ENCODE results near the gene MTA2. TPM values are rescaled to one million over a fixed set of nuclear protein-coding genes. Genes with fewer than 3 reads are reported as not detected.

The MTA2 gene
- total and polyA plus RNA-seq, 12 donors: 63.9 to 97.3 (median 73.5) TPM

GRCh38 chr11:62555464-62556107 is 46.1 kb downstream of the MTA2 start:
- Histone ChIP-seq H3K27ac (peak overlapping the region; percentile 36 to 96 (median 74)), H3K4me3 (peak overlapping the region in 1 of 4 donors; percentile 12), H3K27me3 (no peaks in the 10 kb centered on the region), H3K9me3 (replicated peaks in 1 of 3) (no peaks in the 10 kb centered on the region), H3K36me3 (replicated peaks in 1 of 2) (peaks cover 0 to 20% of the 10 kb centered on the region in 2 donors), H3K4me1 (replicated peaks in 1 of 2) (peaks cover 41 to 68% of the 10 kb centered on the region in 2 donors)
- intact Hi-C loops (cut with DNase I): no loop called here
- WGBS, 4 donors: 23 to 41% (median 35%) methylated on average over 4 of the region's 4 CpGs
- no peak for TF ChIP-seq POLR2A (IDR thresholded peaks at IDR 0.05)
- TF ChIP-seq CTCF (IDR thresholded peaks at IDR 0.05): no peak
- peak in 1 of 7 donors; percentile 44 for DNase-seq

- 82 to 86% (median 83%) methylated on average over 6 to 7 of the region's 7 CpGs for WGBS, 4 donors
- Histone ChIP-seq H3K36me3 (replicated peaks in 1 of 2) (peaks cover 0 to 12% of the 10 kb centered on the region in 2 donors), H3K27ac (peak overlapping the region in 4 of 5 donors; percentile 78 to 96 (median 88)), H3K4me3 (no peak overlapping the region), H3K9me3 (replicated peaks in 1 of 3) (no peaks in the 10 kb centered on the region), H3K27me3 (no peaks in the 10 kb centered on the region), H3K4me1 (replicated peaks in 1 of 2) (peaks cover 41 to 69% of the 10 kb centered on the region in 2 donors)
- TF ChIP-seq CTCF (IDR thresholded peaks at IDR 0.05) (no peak), POLR2A (IDR thresholded peaks at IDR 0.05) (no peak)
- DNase-seq: peak in 1 of 7 donors; percentile 45
- intact Hi-C loops (cut with DNase I): no loop called here
Measured at GRCh38 chr11:62554387-62555167, 47.1 kb downstream of the MTA2 start.

GRCh38 chr11:62553839-62554361 is 47.8 kb downstream of the MTA2 start:
- TF ChIP-seq POLR2A (IDR thresholded peaks at IDR 0.05) (no peak), CTCF (IDR thresholded peaks at IDR 0.05) (no peak)
- no peaks in the 10 kb centered on the region for H3K9me3 ChIP-seq (replicated peaks in 1 of 3)
- DNase-seq: no peak

More at GRCh38 chr11:62553839-62554361, 47.8 kb downstream of the MTA2 start:
- Histone ChIP-seq H3K27ac (peak overlapping the region; percentile 78 to 96 (median 86)), H3K27me3 (no peaks in the 10 kb centered on the region), H3K36me3 (replicated peaks in 1 of 2) (peaks cover 0 to 5% of the 10 kb centered on the region in 2 donors), H3K4me3 (no peak overlapping the region), H3K4me1 (replicated peaks in 1 of 2) (peaks cover 41 to 71% of the 10 kb centered on the region in 2 donors)
- intact Hi-C loops (cut with DNase I): no loop called here
- WGBS, 4 donors: 40 to 64% (median 52%) methylated on average over 7 to 8 of the region's 8 CpGs
